ENCODE measurements around the gene FOXL2NB.
"Not testable (repeated sequence)": the region's sequence is repeated elsewhere in the genome, so short reads cannot be mapped to it uniquely, and the experiment has no call there.

FOXL2NB gene

GRCh38 chr3:138946663-138947494, at the start of gene FOXL2NB, which contains the start of gene FOXL2:
FOXL2NB (plus strand) TSS chr3:138947217; CDS start chr3:138947365, 148 bp downstream.
FOXL2 (minus strand) TSS chr3:138947137; CDS start chr3:138946722, 415 bp downstream.
- no peak for DNase-seq

GRCh38 chr3:138898301-138898700, 48.7 kb upstream of the FOXL2NB start:
- no peak for DNase-seq

GRCh38 chr3:138898708-138899107, 48.3 kb upstream of the FOXL2NB start:
- no peak for DNase-seq

- no peak for DNase-seq
Observed at GRCh38 chr3:138899351-138899991, 47.5 kb upstream of the FOXL2NB start.

- DNase-seq: no peak
Observed at GRCh38 chr3:138901567-138901966, 45.5 kb upstream of the FOXL2NB start.

GRCh38 chr3:138902171-138902570, 44.8 kb upstream of the FOXL2NB start:
- DNase-seq: no peak

GRCh38 chr3:138907539-138907938, 39.5 kb upstream of the FOXL2NB start:
- no peak for DNase-seq

GRCh38 chr3:138908846-138909245, 38.2 kb upstream of the FOXL2NB start:
- DNase-seq: no peak

GRCh38 chr3:138909904-138910303, 37.1 kb upstream of the FOXL2NB start:
- no peak for DNase-seq

GRCh38 chr3:138911621-138912020, 35.4 kb upstream of the FOXL2NB start:
- DNase-seq: no peak

GRCh38 chr3:138912237-138912636, 34.8 kb upstream of the FOXL2NB start:
- DNase-seq: no peak

- no peak for DNase-seq
Observed at GRCh38 chr3:138913766-138914165, 33.3 kb upstream of the FOXL2NB start.

- no peak for DNase-seq
Observed at GRCh38 chr3:138914870-138915502, 32.0 kb upstream of the FOXL2NB start.

- peak; percentile 48 to 78 (median 71) for DNase-seq
Observed at GRCh38 chr3:138915503-138916498, 31.2 kb upstream of the FOXL2NB start.

GRCh38 chr3:138916824-138917223, 30.2 kb upstream of the FOXL2NB start:
- DNase-seq: no peak

- DNase-seq: no peak
Observed at GRCh38 chr3:138919325-138919724, 27.7 kb upstream of the FOXL2NB start.

GRCh38 chr3:138921316-138922292, 25.4 kb upstream of the FOXL2NB start:
- no peak for DNase-seq

- DNase-seq: not testable (repeated sequence)
Observed at GRCh38 chr3:138922400-138922799, 24.6 kb upstream of the FOXL2NB start.

- DNase-seq: peak; percentile 47 to 79 (median 71)
Observed at GRCh38 chr3:138923531-138923994, 23.5 kb upstream of the FOXL2NB start.

GRCh38 chr3:138928727-138929372, 18.2 kb upstream of the FOXL2NB start:
- no peak for DNase-seq

Measured in activated naive CD4-positive, alpha-beta T cell (primary cell).